ENCODE measurements around the gene WFDC5. TPM values are rescaled to one million over a fixed set of nuclear protein-coding genes. Genes with fewer than 3 reads are reported as not detected.
"Not testable (repeated sequence)": the region's sequence is repeated elsewhere in the genome, so short reads cannot be mapped to it uniquely, and the experiment has no call there.

Gene WFDC5
- polyA plus RNA-seq (2012; ENCODE audit: insufficient read depth, insufficient read length, low read depth), result not detected

- peaks cover 13% of the 10 kb centered on the region for H3K27me3 ChIP-seq
- no peaks in the 10 kb centered on the region for H3K9me3 ChIP-seq
- no peaks in the 10 kb centered on the region for H3K36me3 ChIP-seq
- no peaks in the 10 kb centered on the region for H3K4me1 ChIP-seq
- DNase-seq, result no peak
- H3K4me3 ChIP-seq (ENCODE audit: low read depth, low read length), result no peak within 1 kb of the TSS
- no peak for TF ChIP-seq CTCF (IDR thresholded peaks at IDR 0.05; ENCODE audit: low read depth, low read length)
Measured at GRCh38 chr20:45114465-45115385, at the start of gene WFDC5. Gene WFDC5 (minus strand): TSS chr20:45115174. CDS start chr20:45115083, 91 bp downstream.

- DNase-seq, result no peak
- Histone ChIP-seq H3K9me3 (no peaks in the 10 kb centered on the region), H3K27me3 (peaks cover 3% of the 10 kb centered on the region; the same call in 1 of the 2 replicates), H3K4me3 (ENCODE audit: low read depth, low read length) (no peak overlapping the region), H3K36me3 (no peaks in the 10 kb centered on the region), H3K4me1 (no peaks in the 10 kb centered on the region)
- TF ChIP-seq CTCF (IDR thresholded peaks at IDR 0.05; ENCODE audit: low read depth, low read length), result no peak
Measured at GRCh38 chr20:45163083-45163803, 48.3 kb upstream of the WFDC5 start.

GRCh38 chr20:45157962-45158361 is 43.0 kb upstream of the WFDC5 start:
- Histone ChIP-seq H3K36me3 (no peaks in the 10 kb centered on the region), H3K27me3 (no peaks in the 10 kb centered on the region; the same call in none of the 2 replicates), H3K4me1 (no peaks in the 10 kb centered on the region), H3K9me3 (no peaks in the 10 kb centered on the region), H3K4me3 (ENCODE audit: low read depth, low read length) (no peak overlapping the region)
- no peak for TF ChIP-seq CTCF (IDR thresholded peaks at IDR 0.05; ENCODE audit: low read depth, low read length)
- no peak for DNase-seq

- Histone ChIP-seq H3K9me3 (no peaks in the 10 kb centered on the region), H3K4me3 (ENCODE audit: low read depth, low read length) (no peak overlapping the region), H3K36me3 (no peaks in the 10 kb centered on the region), H3K27me3 (no peaks in the 10 kb centered on the region; the same call in none of the 2 replicates), H3K4me1 (no peaks in the 10 kb centered on the region)
- TF ChIP-seq CTCF (IDR thresholded peaks at IDR 0.05; ENCODE audit: low read depth, low read length), result no peak
- DNase-seq, result no peak
Measured at GRCh38 chr20:45156713-45157112, 41.7 kb upstream of the WFDC5 start.

- not testable (repeated sequence) for DNase-seq; H3K9me3 ChIP-seq; H3K36me3 ChIP-seq; H3K4me3 ChIP-seq (ENCODE audit: low read depth, low read length); H3K4me1 ChIP-seq; H3K27me3 ChIP-seq
Measured at GRCh38 chr20:45154794-45155193, 39.8 kb upstream of the WFDC5 start.

- DNase-seq, result no peak
- no peak overlapping the region for H3K4me3 ChIP-seq (ENCODE audit: low read depth, low read length)
- no peaks in the 10 kb centered on the region; the same call in none of the 2 replicates for H3K27me3 ChIP-seq
- no peak for TF ChIP-seq CTCF (IDR thresholded peaks at IDR 0.05; ENCODE audit: low read depth, low read length)
- H3K9me3 ChIP-seq, result no peaks in the 10 kb centered on the region
- H3K36me3 ChIP-seq, result no peaks in the 10 kb centered on the region
- H3K4me1 ChIP-seq, result no peaks in the 10 kb centered on the region
Measured at GRCh38 chr20:45154183-45154582, 39.2 kb upstream of the WFDC5 start.

Measured in BE2C (cell line).